Lung (tissue), 12 donors: ENCODE measurements around the gene SLC46A2. TPM values are rescaled to one million over a fixed set of nuclear protein-coding genes. Genes with fewer than 3 reads are reported as not detected.

Experiments used
- ATAC-seq: fragments of 200-7000 bp; cut with Tn5 transposase; one replicate; pipeline ENCODE4 v1.9.1; 2020; ENCODE audit warnings: moderate number of reproducible peaks; ENCODE audit not compliant: insufficient read depth, low FRiP score
- DNase-seq, 3 donors: peaks; one replicate each; pipeline ENCODE4 v3.0.0-alpha.2; 2013 to 2017
- H3K27ac ChIP-seq, 2 donors: one replicate each; pipeline ENCODE4 v1.5.1; 2013; ENCODE audit warnings: mild to moderate bottlenecking in 2 of 2, moderate library complexity in 2 of 2, control low read depth in 1 of 2, inconsistent platforms in 1 of 2, low read depth in 1 of 2, low read length in 1 of 2
- H3K27me3 ChIP-seq, 3 donors: one replicate each; pipeline ENCODE4 v1.5.1; 2013; ENCODE audit warnings: low read length in 2 of 3; ENCODE audit not compliant: control insufficient read depth in 3 of 3, insufficient read depth in 3 of 3
- H3K36me3 ChIP-seq, 4 donors: one replicate each; pipeline ENCODE4 v1.5.1; 2013; ENCODE audit warnings: low read length in 4 of 4, mild to moderate bottlenecking in 1 of 4, moderate library complexity in 1 of 4; ENCODE audit not compliant: control insufficient read depth in 4 of 4, insufficient read depth in 4 of 4
- H3K4me1 ChIP-seq, 5 donors: one replicate each; pipeline ENCODE4 v1.5.1; 2013; ENCODE audit warnings: low read length in 5 of 5, mild to moderate bottlenecking in 2 of 5, moderate library complexity in 1 of 5; ENCODE audit not compliant: control insufficient read depth in 5 of 5, insufficient read depth in 5 of 5
- H3K4me3 ChIP-seq: one replicate; pipeline ENCODE4 v1.5.1; 2013; ENCODE audit warnings: mild to moderate bottlenecking, control low read depth, moderate library complexity
- H3K9ac ChIP-seq, 2 donors: one replicate each; pipeline ENCODE4 v1.5.1; 2013; ENCODE audit warnings: low read length in 2 of 2, control low read depth in 1 of 2; ENCODE audit not compliant: insufficient read depth in 1 of 2
- H3K9me3 ChIP-seq, 4 donors: one replicate each; pipeline ENCODE4 v1.5.1; 2013; ENCODE audit warnings: low read length in 3 of 4, mild to moderate bottlenecking in 1 of 4, moderate library complexity in 1 of 4; ENCODE audit not compliant: control insufficient read depth in 4 of 4, insufficient read depth in 3 of 4
- WGBS, 2 donors: extraction: QIAGEN DNeasy Blood & Tissue Kit; methylation state at CpG; one replicate each; pipeline ENCODE4 v1.1.7; 2013; 5-methylcytosine and 5-hydroxymethylcytosine counted together
- polyA plus RNA-seq, 2 donors: library from polyadenylated mRNA; stranded (reverse); fragments of 200-250 nt; gene quantifications; one replicate each; pipeline ENCODE4 v1.2.1, GENCODE V29; 2013
- total RNA-seq, 2 donors: library from RNA; depleted of rRNA in 1 of 2; stranded (reverse); fragments of >200 nt in 1 of 2; gene quantifications; one replicate each; pipeline ENCODE4 v1.2.1, GENCODE V29; 2014 to 2021
- TF ChIP-seq, protein P1 (sequence below): IDR thresholded peaks from 2 replicates; pipeline ENCODE4 v1.5.1; 2012; ENCODE audit warnings: mild to moderate bottlenecking; ENCODE audit errors: control extremely low read depth, extremely low read depth
- donor health status: control.
- donor health status: control.
- donor health status: Bipolar disorder and iron deficiency.
- donor health status: healthy.
- donor health status: DM: yes; HTN: yes; CAD: no.

SLC46A2 gene
- total and polyA plus RNA-seq, 4 donors, result 0.20 to 18.5 (median 13.6) TPM

DNA sequence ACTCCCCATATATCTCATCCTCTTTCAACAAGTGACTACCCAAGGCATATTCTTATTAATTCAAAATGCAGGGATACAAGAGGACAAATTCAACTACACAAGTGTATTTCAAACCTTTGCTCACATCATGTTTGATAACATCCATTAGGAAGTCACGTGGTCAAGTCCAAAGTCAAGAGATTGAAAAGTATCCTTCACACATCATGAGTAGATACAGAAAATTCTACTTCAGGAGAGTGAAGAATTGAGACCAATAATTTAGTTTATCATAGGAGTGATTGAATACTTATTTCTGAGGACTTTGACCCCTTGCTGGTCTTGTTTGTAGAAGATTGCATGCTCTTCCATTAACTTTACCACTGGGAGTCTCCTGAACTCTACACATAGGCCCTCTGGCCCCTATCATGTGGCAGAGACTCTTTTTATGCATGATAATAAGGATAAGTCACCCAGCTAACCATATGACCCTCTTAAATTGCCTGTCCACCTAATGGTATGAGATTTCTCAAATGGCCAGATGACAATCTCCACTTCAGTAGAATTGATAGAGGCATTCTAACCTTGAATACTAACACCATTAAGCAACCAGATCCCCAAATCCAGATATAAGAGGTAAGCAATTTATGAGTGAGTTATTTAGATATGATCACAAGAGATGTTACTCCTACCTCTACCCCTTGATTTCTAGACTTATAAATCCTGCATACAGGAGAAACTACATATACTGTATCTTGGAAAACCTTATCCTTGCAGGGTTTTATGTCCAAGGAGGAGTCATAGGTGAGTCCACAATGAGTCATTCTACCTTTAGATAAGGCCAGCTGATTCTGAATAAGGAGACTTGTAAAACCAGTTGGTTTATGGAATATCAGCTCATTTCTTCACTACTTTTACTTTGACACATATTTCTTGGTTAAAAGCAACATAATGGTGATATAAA, 26.6 kb upstream of the SLC46A2 start:
- Histone ChIP-seq H3K36me3 (no peaks in the 10 kb centered on the region), H3K4me1 (no peaks in the 10 kb centered on the region), H3K9me3 (peaks cover 0 to under 1% (median 0%) of the 10 kb centered on the region in 4 donors), H3K4me3 (no peak overlapping the region), H3K9ac (no peak overlapping the region), H3K27me3 (peaks cover 0 to 4% (median 4%) of the 10 kb centered on the region in 3 donors), H3K27ac (no peak overlapping the region)
- TF ChIP-seq, protein P1, sequence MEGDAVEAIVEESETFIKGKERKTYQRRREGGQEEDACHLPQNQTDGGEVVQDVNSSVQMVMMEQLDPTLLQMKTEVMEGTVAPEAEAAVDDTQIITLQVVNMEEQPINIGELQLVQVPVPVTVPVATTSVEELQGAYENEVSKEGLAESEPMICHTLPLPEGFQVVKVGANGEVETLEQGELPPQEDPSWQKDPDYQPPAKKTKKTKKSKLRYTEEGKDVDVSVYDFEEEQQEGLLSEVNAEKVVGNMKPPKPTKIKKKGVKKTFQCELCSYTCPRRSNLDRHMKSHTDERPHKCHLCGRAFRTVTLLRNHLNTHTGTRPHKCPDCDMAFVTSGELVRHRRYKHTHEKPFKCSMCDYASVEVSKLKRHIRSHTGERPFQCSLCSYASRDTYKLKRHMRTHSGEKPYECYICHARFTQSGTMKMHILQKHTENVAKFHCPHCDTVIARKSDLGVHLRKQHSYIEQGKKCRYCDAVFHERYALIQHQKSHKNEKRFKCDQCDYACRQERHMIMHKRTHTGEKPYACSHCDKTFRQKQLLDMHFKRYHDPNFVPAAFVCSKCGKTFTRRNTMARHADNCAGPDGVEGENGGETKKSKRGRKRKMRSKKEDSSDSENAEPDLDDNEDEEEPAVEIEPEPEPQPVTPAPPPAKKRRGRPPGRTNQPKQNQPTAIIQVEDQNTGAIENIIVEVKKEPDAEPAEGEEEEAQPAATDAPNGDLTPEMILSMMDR, result no peak
- DNase-seq, result no peak
- no peak for ATAC-seq
- 70 to 89% methylated on average over 1 of the region's 1 CpG for WGBS, 2 donors

DNA sequence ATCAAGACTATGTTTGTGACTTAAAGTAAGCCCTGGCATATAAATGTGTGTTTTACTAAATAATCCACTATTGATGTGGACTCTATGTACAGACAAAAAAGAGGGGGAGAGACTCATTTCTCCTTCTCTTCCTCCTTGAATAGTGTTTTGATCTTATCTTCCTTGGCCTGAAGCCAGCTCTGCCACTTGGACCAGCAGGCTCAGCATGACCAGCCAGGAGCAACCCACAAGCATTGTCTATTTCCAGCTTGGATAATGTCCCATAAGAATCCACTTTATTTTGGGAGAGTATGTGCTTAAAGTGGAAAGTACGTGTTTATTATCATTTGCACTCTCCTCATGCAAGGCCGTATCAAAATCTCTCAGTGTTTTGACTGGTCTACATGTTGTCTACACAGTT, 23.8 kb upstream of the SLC46A2 start:
- TF ChIP-seq, protein P1, result no peak
- WGBS, 2 donors, result 62 to 66% methylated on average over 2 of the region's 2 CpGs
- no peak overlapping the region for H3K27ac ChIP-seq

DNA sequence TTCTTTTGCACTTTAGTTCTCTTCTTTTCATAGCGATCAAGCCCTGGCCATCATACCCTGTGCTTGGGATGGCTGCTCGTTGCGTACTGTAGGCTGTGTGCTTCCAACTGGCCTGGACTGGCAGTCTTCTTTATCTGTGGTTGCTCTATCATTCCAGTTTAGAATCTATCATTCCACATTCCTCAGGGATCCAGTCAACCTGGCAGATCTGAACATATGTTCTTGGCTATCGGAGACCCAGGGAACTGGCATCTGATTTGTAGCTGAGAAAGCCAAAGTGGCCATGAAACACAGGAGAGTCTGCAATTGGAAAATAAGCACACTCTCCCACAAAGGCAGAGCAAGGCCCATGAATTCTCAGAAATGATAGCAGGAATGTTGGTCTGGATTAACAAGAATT, 22.6 kb upstream of the SLC46A2 start:
- no peak overlapping the region for H3K4me3 ChIP-seq
- H3K9me3 ChIP-seq, result peaks cover 0 to 3% (median 0%) of the 10 kb centered on the region in 4 donors
- peaks cover 0 to 3% (median 0%) of the 10 kb centered on the region in 3 donors for H3K27me3 ChIP-seq
- 93 to 95% methylated on average over 4 of the region's 4 CpGs for WGBS, 2 donors
- no peak overlapping the region for H3K27ac ChIP-seq
- DNase-seq (no peak), ATAC-seq (no peak)
- no peaks in the 10 kb centered on the region for H3K4me1 ChIP-seq
- H3K9ac ChIP-seq, result no peak overlapping the region
- no peaks in the 10 kb centered on the region for H3K36me3 ChIP-seq
- TF ChIP-seq, protein P1, result no peak

More for the DNA sequence above, 23.8 kb upstream of the SLC46A2 start:
- H3K9me3 ChIP-seq, result peaks cover 0 to 3% (median 0%) of the 10 kb centered on the region in 4 donors
- peaks cover 0 to 4% (median 0%) of the 10 kb centered on the region in 3 donors for H3K27me3 ChIP-seq
- H3K4me1 ChIP-seq, result no peaks in the 10 kb centered on the region
- DNase-seq, result peak in 2 of 3 donors; percentile 17 to 18
- no peaks in the 10 kb centered on the region for H3K36me3 ChIP-seq
- no peak overlapping the region for H3K9ac ChIP-seq
- H3K4me3 ChIP-seq, result no peak overlapping the region
- ATAC-seq, result no peak
